AG10803 (cell line): ENCODE data around the gene DOCK11.
"Not testable (repeated sequence)": the region's sequence is repeated elsewhere in the genome, so short reads cannot be mapped to it uniquely, and the experiment has no call there.

Experiments
- DNase-seq: peaks from one replicate; pipeline ENCODE4 v3.0.0; 2010; ENCODE audit warnings: low read depth
- H3K4me3 ChIP-seq: 2 replicates; pipeline ENCODE4 v1.5.1; 2011; ENCODE audit warnings: mild to moderate bottlenecking, low read length, control low read depth
- TF ChIP-seq, protein P1 (sequence below): conservative IDR thresholded peaks from 2 replicates; pipeline ENCODE4 v1.5.1; 2011; ENCODE audit warnings: mild to moderate bottlenecking, low read length, control low read depth, inconsistent platforms

The DOCK11 gene

DNA sequence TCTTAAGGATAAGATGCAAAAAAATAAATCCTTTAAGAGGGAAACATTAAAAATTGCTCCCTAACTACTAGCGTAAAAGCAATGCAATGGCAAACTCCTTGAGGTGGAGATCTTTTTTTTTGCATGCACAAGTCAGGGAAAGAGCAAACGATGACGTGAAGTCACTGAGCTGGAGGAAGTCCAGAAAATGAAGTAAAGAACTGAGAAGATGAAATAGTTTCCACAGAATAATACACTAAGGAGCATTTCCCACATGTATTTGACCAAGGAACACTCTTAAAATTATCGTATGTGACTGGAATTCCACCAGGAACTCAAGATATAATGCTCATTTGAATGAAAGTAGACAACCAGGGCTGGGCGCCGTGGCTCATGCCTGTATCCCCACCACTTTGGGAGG, 21.0 kb upstream of the DOCK11 start:
- TF ChIP-seq, protein P1, sequence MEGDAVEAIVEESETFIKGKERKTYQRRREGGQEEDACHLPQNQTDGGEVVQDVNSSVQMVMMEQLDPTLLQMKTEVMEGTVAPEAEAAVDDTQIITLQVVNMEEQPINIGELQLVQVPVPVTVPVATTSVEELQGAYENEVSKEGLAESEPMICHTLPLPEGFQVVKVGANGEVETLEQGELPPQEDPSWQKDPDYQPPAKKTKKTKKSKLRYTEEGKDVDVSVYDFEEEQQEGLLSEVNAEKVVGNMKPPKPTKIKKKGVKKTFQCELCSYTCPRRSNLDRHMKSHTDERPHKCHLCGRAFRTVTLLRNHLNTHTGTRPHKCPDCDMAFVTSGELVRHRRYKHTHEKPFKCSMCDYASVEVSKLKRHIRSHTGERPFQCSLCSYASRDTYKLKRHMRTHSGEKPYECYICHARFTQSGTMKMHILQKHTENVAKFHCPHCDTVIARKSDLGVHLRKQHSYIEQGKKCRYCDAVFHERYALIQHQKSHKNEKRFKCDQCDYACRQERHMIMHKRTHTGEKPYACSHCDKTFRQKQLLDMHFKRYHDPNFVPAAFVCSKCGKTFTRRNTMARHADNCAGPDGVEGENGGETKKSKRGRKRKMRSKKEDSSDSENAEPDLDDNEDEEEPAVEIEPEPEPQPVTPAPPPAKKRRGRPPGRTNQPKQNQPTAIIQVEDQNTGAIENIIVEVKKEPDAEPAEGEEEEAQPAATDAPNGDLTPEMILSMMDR, result no peak

DNA sequence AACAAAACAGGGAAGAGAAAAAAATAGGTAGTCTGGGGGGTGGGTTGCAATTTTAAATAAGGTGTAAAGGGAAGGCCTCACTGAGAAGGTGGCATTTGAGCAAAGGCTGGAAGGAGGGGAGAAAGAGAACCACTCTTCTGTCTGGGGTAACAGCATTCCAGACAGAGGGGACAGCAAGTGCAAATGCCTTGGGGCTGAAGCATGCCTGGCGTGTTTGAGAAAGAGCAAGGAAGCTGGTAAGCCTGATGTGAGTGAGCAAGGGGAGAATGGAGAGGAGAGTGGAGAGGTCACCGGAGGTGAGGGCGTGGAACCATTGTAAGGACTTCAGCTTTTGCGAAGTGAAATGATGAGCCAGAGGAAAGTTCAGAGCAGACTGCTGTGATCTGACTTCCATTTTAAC, 19.7 kb upstream of the DOCK11 start:
- H3K4me3 ChIP-seq, result no peak overlapping the region
- no peak for DNase-seq
- TF ChIP-seq, protein P1, result no peak

More for the DNA sequence above, 21.0 kb upstream of the DOCK11 start:
- H3K4me3 ChIP-seq, result no peak overlapping the region
- no peak for DNase-seq

DNA sequence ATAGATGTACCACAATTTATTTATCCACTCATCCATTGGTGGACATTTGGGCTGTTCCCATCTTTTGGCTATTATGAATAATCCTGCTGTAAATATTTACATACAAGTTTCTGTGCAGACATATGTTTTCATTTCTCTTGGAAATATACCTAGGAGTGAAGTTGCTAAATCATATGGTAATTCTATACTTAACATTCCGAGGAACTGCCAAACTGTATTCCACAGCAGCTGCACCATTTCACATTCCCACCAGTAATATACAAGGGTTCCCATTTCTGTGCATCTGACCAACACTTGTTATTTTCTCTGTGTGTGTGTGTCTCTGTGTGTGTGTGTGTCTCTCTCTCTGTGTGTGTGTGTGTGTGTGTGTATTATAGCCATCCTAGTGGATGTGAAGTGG, 15.4 kb upstream of the DOCK11 start:
- H3K4me3 ChIP-seq, result no peak overlapping the region
- TF ChIP-seq, protein P1, result no peak
- no peak for DNase-seq

DNA sequence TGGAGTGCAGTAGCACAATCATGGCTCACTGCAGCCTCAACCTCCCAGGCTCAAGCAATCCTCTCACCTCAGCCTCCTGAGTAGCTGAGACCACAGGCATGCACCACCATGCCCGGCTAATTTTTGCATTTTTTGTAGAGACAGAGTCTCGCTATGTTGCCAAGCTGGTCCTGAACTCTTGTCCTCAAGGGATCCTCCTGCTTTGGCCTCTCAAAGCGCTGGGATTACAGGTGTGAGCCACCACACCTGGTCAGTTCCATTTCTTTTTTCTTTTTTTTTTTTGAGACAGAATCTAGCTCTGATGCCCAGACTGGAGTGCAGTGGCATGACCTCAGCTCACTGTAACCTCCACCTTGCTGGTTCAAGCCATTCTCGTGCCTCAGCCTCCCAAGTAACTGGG, 13.2 kb upstream of the DOCK11 start:
- not testable (repeated sequence) for H3K4me3 ChIP-seq, DNase-seq

DNA sequence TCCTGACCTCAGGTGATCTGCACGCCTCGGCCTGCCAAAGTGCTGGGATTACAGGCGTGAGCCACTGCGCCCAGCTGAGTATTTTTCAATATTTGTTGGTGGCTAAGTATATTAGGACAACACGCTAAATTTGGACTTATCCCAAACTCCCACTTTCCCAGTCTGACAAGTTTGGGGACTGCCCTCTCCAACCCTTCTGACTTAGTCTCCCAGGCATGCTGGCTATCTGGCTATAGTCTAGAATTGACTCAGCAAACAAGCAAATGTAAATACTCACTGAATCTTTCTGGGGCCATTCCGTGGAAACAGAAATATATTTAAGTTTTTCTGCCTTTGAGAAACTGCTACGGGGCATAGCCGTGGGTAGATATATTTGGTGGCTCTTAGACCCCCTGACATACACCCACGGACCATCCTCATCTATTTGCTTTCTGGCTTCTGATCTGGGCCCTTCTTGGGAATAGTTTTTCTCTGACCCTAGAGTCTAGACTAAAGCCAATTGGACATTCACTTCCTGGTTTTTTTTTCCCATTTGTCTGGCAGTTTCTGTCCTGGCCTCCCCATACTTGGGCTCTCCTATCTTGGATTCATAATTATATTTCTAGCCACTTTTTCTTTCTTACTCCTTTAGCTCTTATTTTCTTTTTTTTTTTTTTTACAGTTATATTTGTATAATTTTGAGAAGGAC, 11.3 kb upstream of the DOCK11 start:
- TF ChIP-seq, protein P1, result no peak
- no peak for DNase-seq
- no peak overlapping the region for H3K4me3 ChIP-seq

DNA sequence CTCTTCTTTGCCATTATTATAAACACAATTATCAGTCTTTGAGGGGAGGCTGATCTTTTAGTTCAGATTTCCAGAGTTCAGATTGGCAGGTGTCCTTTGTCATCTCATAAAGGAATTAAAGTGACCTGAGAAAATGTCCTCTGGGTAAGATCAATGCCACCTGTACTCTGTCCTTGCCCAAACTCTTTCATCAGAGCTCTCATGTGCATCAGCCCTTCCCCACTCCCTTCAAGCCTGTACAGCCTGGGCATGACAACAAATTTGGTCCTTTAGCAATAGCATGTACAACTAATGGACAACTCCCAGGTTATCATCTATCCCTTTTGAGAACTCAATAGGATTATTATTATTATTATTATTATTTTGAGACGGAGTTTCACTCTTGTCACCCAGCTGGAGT, 8.9 kb upstream of the DOCK11 start:
- not testable (repeated sequence) for H3K4me3 ChIP-seq, DNase-seq

DNA sequence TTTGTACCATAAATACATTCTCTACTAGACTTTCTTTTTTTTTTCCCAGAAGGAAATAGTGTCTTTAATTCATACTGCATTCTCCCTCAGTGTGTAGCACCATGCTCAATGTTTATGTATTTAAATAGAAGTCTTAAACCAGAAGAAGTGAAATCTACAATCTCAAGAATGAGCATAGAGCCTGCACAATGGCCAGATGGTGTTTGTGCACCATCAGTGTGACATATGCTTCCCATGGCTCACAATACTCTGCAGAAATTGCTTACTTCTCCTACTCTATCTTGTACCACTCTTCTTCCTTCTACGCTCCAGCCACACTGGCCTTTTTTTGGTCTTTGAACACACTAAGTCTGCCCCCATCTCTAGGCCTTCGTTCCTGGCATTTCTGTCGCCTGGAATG, 2.6 kb upstream of the DOCK11 start:
- TF ChIP-seq, protein P1, result no peak
- no peak overlapping the region for H3K4me3 ChIP-seq
- no peak for DNase-seq

DNA sequence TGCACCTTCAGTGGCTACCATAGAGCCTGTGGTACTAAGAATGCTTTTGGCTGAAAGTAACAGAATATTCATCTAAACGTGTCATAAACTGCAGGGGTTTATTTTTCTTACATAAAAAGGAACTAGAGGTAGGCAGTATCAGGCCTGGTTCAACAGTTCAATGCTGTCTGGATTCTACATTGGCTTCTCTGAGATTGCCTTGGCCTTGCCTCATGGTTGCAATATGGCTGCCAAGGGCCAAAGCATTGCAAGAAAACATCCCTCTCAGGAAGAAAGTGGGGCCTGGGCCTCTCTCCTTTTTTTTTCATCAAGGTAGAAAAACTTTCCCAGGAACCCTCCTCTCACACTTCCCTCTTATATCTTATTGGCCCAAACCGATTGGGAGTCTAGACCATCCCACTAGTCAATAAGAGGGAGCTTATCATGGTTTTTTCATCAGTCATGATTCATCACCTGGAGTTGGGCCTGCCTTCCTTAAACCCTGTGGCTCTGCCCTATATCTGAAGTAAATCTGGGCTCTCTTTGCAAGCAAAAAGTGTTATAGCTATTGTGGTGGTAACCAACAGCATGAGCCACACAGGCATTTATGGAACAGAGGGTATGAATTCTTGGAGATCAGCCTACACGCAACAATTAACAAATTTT, 1.8 kb upstream of the DOCK11 start:
- TF ChIP-seq, protein P1, result no peak
- no peak for DNase-seq
- no peak overlapping the region for H3K4me3 ChIP-seq
